Gastrocnemius medialis (tissue), 4 donors: Measurements from ENCODE around the gene SOX21. TPM values are rescaled to one million over a fixed set of nuclear protein-coding genes. Genes with fewer than 3 reads are reported as not detected.

Experiments
- ATAC-seq, 2 donors: fragments of 150-250 bp; one replicate each; pipeline ENCODE4 v1.9.1; 2016
- DNase-seq, 2 donors: peaks; one replicate each; pipeline ENCODE4 v3.0.0-alpha.2; 2019
- H3K27ac ChIP-seq, 4 donors: fragments of 200-600 bp; sonication (generic); 1 replicate in 1 of 4; 2 replicates in 3 of 4; pipeline ENCODE4 v1.5.1; 2016 to 2018; ENCODE audit warnings: mild to moderate bottlenecking in 2 of 4, moderate library complexity in 1 of 4
- H3K27me3 ChIP-seq, 3 donors: fragments of 200-600 bp; sonication (generic) in 2 of 3; 1 replicate in 1 of 3; 2 replicates in 2 of 3; pipeline versions ENCODE4 v1.5.1 to v1.6.0; 2016 to 2019; ENCODE audit warnings: mild to moderate bottlenecking in 1 of 3, moderate library complexity in 1 of 3
- H3K36me3 ChIP-seq, 2 donors: fragments of 200-600 bp; sonication (generic) in 1 of 2; one replicate each; pipeline ENCODE4 v1.5.1; 2017 to 2018
- H3K4me1 ChIP-seq, 2 donors: fragments of 200-600 bp; sonication (generic) in 1 of 2; one replicate each; pipeline ENCODE4 v1.5.1; 2016 to 2017; ENCODE audit warnings: mild to moderate bottlenecking in 2 of 2
- H3K4me3 ChIP-seq, 4 donors: fragments of 200-600 bp; sonication (generic) in 3 of 4; 1 replicate in 1 of 4; 2 replicates in 3 of 4; pipeline ENCODE4 v1.5.1; 2016 to 2019; ENCODE audit warnings: mild to moderate bottlenecking in 2 of 4
- H3K9me3 ChIP-seq, 3 donors: fragments of 200-600 bp; sonication (generic) in 2 of 3; 1 replicate in 1 of 3; 2 replicates in 2 of 3; pipeline ENCODE4 v1.5.1; 2016 to 2019
- POLR2A ChIP-seq, 2 donors: fragments of 450-650 bp; IDR thresholded peaks; one replicate each; pipeline ENCODE4 v1.6.1; 2017; ENCODE audit warnings: antibody characterized with exemption in 2 of 2, mild to moderate bottlenecking in 2 of 2, moderate library complexity in 2 of 2
- in situ Hi-C, 4 donors: fragments of 200-750 bp; cut with MboI; loops; one replicate each; pipeline versions ENCODE4 v1.15.0 to v1.8.0; 2017; ENCODE audit warnings: low sequenced_read_pairs in 4 of 4
- intact Hi-C: fragments of 100-400 bp; cut with DNase I; formaldehyde crosslinking; loops from one replicate; pipeline ENCODE4 v1.15.1; 2023; ENCODE audit warnings: low total_unique reads
- total RNA-seq, 4 donors: library from RNA; depleted of rRNA; stranded (reverse); fragments of >200 nt; gene quantifications; one replicate each; pipeline versions ENCODE4 v1.1.0 to v1.2.3, GENCODE V29; 2016
- TF ChIP-seq, protein P1 (sequence below), 5 experiments: fragments of 450-650 bp in 3 of 5; fragments of 200-600 bp in 2 of 5; sonication (generic) in 2 of 5; IDR thresholded peaks in 4 of 5; conservative IDR thresholded peaks in 1 of 5; 1 replicate in 4 of 5; 2 replicates in 1 of 5; pipeline ENCODE4 v1.5.1; 2016 to 2019; ENCODE audit warnings: antibody characterized with exemption in 5 of 5, mild to moderate bottlenecking in 3 of 5, moderate library complexity in 3 of 5

SOX21 gene
- total RNA-seq, 4 donors from 2014 or later: not detected

- ATAC-seq: no peak
- H3K36me3 ChIP-seq: no peaks in the 10 kb centered on the region
- no peak overlapping the region for H3K4me3 ChIP-seq
- intact Hi-C loops (no loop called here), in situ Hi-C loops (no loop called here)
- H3K4me1 ChIP-seq: peaks cover 0 to 8% of the 10 kb centered on the region in 2 donors
- H3K9me3 ChIP-seq: no peaks in the 10 kb centered on the region
- no peak for TF ChIP-seq POLR2A (IDR thresholded peaks at IDR 0.05)
- TF ChIP-seq, protein P1, sequence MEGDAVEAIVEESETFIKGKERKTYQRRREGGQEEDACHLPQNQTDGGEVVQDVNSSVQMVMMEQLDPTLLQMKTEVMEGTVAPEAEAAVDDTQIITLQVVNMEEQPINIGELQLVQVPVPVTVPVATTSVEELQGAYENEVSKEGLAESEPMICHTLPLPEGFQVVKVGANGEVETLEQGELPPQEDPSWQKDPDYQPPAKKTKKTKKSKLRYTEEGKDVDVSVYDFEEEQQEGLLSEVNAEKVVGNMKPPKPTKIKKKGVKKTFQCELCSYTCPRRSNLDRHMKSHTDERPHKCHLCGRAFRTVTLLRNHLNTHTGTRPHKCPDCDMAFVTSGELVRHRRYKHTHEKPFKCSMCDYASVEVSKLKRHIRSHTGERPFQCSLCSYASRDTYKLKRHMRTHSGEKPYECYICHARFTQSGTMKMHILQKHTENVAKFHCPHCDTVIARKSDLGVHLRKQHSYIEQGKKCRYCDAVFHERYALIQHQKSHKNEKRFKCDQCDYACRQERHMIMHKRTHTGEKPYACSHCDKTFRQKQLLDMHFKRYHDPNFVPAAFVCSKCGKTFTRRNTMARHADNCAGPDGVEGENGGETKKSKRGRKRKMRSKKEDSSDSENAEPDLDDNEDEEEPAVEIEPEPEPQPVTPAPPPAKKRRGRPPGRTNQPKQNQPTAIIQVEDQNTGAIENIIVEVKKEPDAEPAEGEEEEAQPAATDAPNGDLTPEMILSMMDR (IDR thresholded peaks at IDR 0.05 in 4 of 5, conservative IDR thresholded peaks at IDR 0.05 in 1 of 5): no peak
- DNase-seq: no peak
- no peak overlapping the region for H3K27ac ChIP-seq
- peaks cover 91 to 99% (median 97%) of the 10 kb centered on the region in 3 donors for H3K27me3 ChIP-seq
Observed at GRCh38 chr13:94704377-94705080, 7.8 kb downstream of the SOX21 start.

GRCh38 chr13:94703721-94704314, 8.5 kb downstream of the SOX21 start:
- peaks cover 89 to 93% (median 93%) of the 10 kb centered on the region in 3 donors for H3K27me3 ChIP-seq
- TF ChIP-seq, protein P1 (IDR thresholded peaks at IDR 0.05 in 4 of 5, conservative IDR thresholded peaks at IDR 0.05 in 1 of 5): no peak
- no peak for TF ChIP-seq POLR2A (IDR thresholded peaks at IDR 0.05)
- no peak for DNase-seq
- in situ Hi-C loops (no loop called here), intact Hi-C loops (no loop called here)
- H3K36me3 ChIP-seq: no peaks in the 10 kb centered on the region
- H3K4me1 ChIP-seq: peaks cover 0 to 8% of the 10 kb centered on the region in 2 donors
- H3K9me3 ChIP-seq: no peaks in the 10 kb centered on the region
- H3K4me3 ChIP-seq: no peak overlapping the region
- H3K27ac ChIP-seq: no peak overlapping the region
- ATAC-seq: no peak

DNA sequence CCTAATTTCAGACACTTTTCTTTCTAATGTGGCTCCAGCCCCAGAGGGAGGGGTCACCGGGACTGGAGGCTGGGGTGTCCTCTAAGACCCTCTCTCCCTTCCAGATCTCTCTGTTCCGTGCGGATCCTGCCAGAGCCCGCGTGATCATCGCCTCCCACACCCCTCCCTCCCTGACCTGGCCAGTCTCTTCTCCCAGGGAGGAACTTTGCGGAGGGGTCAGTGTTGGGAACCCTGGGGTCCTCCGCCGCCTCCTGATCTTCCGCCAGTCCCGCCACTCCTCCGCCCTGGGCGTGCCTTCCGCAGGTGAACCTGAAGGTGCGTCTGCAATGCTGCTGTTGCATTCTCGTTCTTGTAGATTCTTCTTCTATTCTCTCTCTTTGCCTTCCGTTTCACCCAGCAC, 9.1 kb downstream of the SOX21 start:
- Histone ChIP-seq H3K36me3 (no peaks in the 10 kb centered on the region), H3K27me3 (peaks cover 88 to 92% (median 89%) of the 10 kb centered on the region in 3 donors), H3K9me3 (no peaks in the 10 kb centered on the region), H3K27ac (no peak overlapping the region), H3K4me3 (no peak overlapping the region), H3K4me1 (peaks cover 0 to 8% of the 10 kb centered on the region in 2 donors)
- ATAC-seq (no peak), DNase-seq (no peak)
- TF ChIP-seq POLR2A (IDR thresholded peaks at IDR 0.05): no peak
- TF ChIP-seq, protein P1 (IDR thresholded peaks at IDR 0.05 in 4 of 5, conservative IDR thresholded peaks at IDR 0.05 in 1 of 5): no peak
- in situ Hi-C loops: no loop called here
- intact Hi-C loops: no loop called here

GRCh38 chr13:94702181-94703041, 9.9 kb downstream of the SOX21 start:
- Histone ChIP-seq H3K36me3 (no peaks in the 10 kb centered on the region), H3K4me3 (no peak overlapping the region), H3K27me3 (peaks cover 79 to 83% (median 83%) of the 10 kb centered on the region in 3 donors), H3K27ac (no peak overlapping the region), H3K9me3 (no peaks in the 10 kb centered on the region), H3K4me1 (peaks cover 0 to 5% of the 10 kb centered on the region in 2 donors)
- in situ Hi-C loops (no loop called here), intact Hi-C loops (no loop called here)
- DNase-seq (no peak), ATAC-seq (no peak)
- TF ChIP-seq, protein P1 (IDR thresholded peaks at IDR 0.05 in 4 of 5, conservative IDR thresholded peaks at IDR 0.05 in 1 of 5): no peak
- TF ChIP-seq POLR2A (IDR thresholded peaks at IDR 0.05): no peak
